Measurements from ENCODE around the gene KCNAB3.
"Not testable (repeated sequence)": the region's sequence is repeated elsewhere in the genome, so short reads cannot be mapped to it uniquely, and the experiment has no call there.

KCNAB3 gene

GRCh38 chr17:7929158-7930023, at the start of gene KCNAB3:
Gene KCNAB3, minus strand, starts transcription at chr17:7929856. Its CDS starts 421 bp downstream, at chr17:7929435.
- no peak for DNase-seq

GRCh38 chr17:7977805-7978204, 48.1 kb upstream of the KCNAB3 start:
- no peak for DNase-seq

- no peak for DNase-seq
Measured at GRCh38 chr17:7977039-7977438, 47.4 kb upstream of the KCNAB3 start.

- DNase-seq = no peak
Measured at GRCh38 chr17:7974638-7975131, 45.0 kb upstream of the KCNAB3 start.

- DNase-seq = no peak
Measured at GRCh38 chr17:7972131-7972785, 42.6 kb upstream of the KCNAB3 start.

GRCh38 chr17:7971651-7972050, 42.0 kb upstream of the KCNAB3 start:
- no peak for DNase-seq

GRCh38 chr17:7969433-7969832, 39.8 kb upstream of the KCNAB3 start:
- no peak for DNase-seq

GRCh38 chr17:7967751-7968150, 38.1 kb upstream of the KCNAB3 start:
- DNase-seq = no peak

- DNase-seq = no peak
Measured at GRCh38 chr17:7961421-7961820, 31.8 kb upstream of the KCNAB3 start.

GRCh38 chr17:7959503-7960253, 30.0 kb upstream of the KCNAB3 start:
- DNase-seq = no peak

- no peak for DNase-seq
Measured at GRCh38 chr17:7956228-7956965, 26.7 kb upstream of the KCNAB3 start.

GRCh38 chr17:7955414-7956227, 26.0 kb upstream of the KCNAB3 start:
- no peak for DNase-seq

GRCh38 chr17:7953266-7953665, 23.6 kb upstream of the KCNAB3 start:
- not testable (repeated sequence) for DNase-seq

- DNase-seq = no peak
Measured at GRCh38 chr17:7951143-7951792, 21.6 kb upstream of the KCNAB3 start.

- DNase-seq = no peak
Measured at GRCh38 chr17:7950578-7950977, 20.9 kb upstream of the KCNAB3 start.

GRCh38 chr17:7947651-7948050, 18.0 kb upstream of the KCNAB3 start:
- DNase-seq = no peak

- DNase-seq = no peak
Measured at GRCh38 chr17:7946441-7946840, 16.8 kb upstream of the KCNAB3 start.

GRCh38 chr17:7945651-7946050, 16.0 kb upstream of the KCNAB3 start:
- DNase-seq = no peak

- DNase-seq = no peak
Measured at GRCh38 chr17:7944326-7944725, 14.7 kb upstream of the KCNAB3 start.

GRCh38 chr17:7943291-7943690, 13.6 kb upstream of the KCNAB3 start:
- no peak for DNase-seq

GRCh38 chr17:7940743-7941142, 11.1 kb upstream of the KCNAB3 start:
- DNase-seq = no peak

Data from NCI-H510A (cell line).